ENCODE data around the gene RICTOR. TPM values are rescaled to one million over a fixed set of nuclear protein-coding genes. Genes with fewer than 3 reads are reported as not detected.

Gene RICTOR
- total RNA-seq, 1 donor from 2014 or later: 23.6 TPM

DNA sequence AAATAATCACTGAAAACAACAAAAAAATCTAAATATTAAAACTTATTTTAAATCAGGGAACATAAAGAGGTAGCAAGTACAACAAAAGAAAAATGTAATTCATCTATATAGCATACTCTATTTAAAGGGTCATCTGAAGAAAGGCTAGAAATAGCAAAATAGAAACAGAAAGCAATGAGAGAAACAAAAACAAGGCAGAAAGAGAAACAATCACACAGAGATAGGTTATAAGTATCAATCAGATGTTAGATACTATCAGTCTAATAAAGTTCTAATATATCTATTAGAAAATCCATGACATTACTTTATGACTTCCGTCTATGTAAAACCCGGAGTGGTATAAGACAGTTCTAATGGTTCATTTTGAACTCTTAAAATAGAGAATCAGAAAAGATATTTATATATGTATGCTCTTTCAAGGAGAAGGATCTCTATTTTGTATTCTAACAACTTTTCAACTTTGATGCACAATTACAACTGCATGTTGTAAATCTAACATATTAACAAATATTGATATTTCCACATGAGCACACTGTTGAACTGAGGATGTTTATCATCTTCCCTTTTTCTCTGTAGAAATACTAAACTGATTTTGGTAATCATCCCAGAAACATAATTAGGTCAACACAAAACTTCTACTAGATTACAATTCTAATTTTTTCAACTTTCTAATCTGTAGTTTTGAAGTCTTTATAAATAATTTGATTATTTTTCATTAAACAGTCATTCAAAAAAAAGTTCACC is 15.8 kb downstream of the RICTOR start:
- Mint-ChIP-seq H3K27ac (ENCODE audit: unreplicated experiment) (peak overlapping the region; percentile 0), H3K9me3 (ENCODE audit: low read depth) (no peaks in the 10 kb centered on the region), H3K4me3 (ENCODE audit: unreplicated experiment) (no peak overlapping the region), H3K27me3 (ENCODE audit: low read depth) (no peaks in the 10 kb centered on the region), H3K36me3 (ENCODE audit: low read depth) (no peaks in the 10 kb centered on the region), H3K4me1 (ENCODE audit: low read depth) (peaks cover 19% of the 10 kb centered on the region)
- TF ChIP-seq, protein P1, sequence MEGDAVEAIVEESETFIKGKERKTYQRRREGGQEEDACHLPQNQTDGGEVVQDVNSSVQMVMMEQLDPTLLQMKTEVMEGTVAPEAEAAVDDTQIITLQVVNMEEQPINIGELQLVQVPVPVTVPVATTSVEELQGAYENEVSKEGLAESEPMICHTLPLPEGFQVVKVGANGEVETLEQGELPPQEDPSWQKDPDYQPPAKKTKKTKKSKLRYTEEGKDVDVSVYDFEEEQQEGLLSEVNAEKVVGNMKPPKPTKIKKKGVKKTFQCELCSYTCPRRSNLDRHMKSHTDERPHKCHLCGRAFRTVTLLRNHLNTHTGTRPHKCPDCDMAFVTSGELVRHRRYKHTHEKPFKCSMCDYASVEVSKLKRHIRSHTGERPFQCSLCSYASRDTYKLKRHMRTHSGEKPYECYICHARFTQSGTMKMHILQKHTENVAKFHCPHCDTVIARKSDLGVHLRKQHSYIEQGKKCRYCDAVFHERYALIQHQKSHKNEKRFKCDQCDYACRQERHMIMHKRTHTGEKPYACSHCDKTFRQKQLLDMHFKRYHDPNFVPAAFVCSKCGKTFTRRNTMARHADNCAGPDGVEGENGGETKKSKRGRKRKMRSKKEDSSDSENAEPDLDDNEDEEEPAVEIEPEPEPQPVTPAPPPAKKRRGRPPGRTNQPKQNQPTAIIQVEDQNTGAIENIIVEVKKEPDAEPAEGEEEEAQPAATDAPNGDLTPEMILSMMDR (IDR thresholded peaks at IDR 0.05): no peak
- DNase-seq (ENCODE audit: low spot score): no peak

DNA sequence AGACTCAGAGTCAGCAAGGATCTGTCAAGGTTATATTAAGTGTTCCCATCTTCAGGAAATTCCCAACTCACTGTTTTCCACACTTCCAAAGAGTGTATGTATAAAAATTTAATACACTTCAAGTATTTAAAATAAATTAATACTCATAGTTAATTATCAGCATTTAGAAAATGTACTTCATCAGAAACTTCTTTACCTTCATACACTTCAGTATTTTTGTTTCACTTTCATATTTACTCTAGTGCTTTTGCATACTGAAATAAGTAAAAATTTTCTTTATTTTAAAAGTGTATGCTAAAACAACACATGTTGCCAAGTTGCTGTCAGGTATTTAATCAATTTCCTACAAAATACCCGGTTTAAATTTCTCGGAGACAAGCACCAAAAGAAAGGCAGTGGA is 16.5 kb downstream of the RICTOR start:
- no peaks in the 10 kb centered on the region for H3K27me3 Mint-ChIP-seq (ENCODE audit: low read depth)
- no peak for DNase-seq (ENCODE audit: low spot score)
- TF ChIP-seq, protein P1 (IDR thresholded peaks at IDR 0.05): no peak
- H3K4me1 Mint-ChIP-seq (ENCODE audit: low read depth): peaks cover 12% of the 10 kb centered on the region
- peak overlapping the region; percentile 0 for H3K27ac Mint-ChIP-seq (ENCODE audit: unreplicated experiment)
- H3K4me3 Mint-ChIP-seq (ENCODE audit: unreplicated experiment): peak overlapping the region; percentile 4
- H3K36me3 Mint-ChIP-seq (ENCODE audit: low read depth): no peaks in the 10 kb centered on the region
- H3K9me3 Mint-ChIP-seq (ENCODE audit: low read depth): no peaks in the 10 kb centered on the region

DNA sequence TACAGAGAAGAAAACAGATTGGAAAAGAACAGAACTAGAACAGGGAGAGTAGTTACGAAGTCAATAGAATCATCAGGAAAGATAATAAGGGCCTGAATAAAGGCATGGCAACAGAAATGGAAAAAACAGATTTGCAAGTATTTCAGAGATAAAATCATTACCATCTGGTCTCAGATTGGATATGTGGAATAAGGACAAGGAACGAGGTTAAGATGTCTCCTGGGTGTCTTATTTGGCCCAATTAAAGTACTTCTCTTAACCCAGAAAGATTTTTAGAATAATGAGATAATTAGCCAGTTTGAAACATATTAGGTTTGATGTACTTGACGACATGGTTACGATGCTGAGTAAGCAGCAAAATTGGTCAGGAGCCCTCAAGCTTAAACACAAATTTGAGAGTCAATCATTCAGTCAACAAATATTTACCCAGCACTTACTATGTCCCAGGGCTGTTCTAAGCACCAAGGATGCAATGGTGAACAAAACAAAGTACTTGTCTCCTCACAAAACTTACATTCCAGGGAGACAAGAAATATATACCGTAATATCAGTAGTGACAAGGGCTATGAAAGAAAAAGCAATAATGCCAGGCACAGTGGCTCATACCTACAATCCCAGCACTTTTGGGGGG is 18.3 kb downstream of the RICTOR start:
- DNase-seq (ENCODE audit: low spot score): no peak
- no peaks in the 10 kb centered on the region for H3K27me3 Mint-ChIP-seq (ENCODE audit: low read depth)
- no peaks in the 10 kb centered on the region for H3K36me3 Mint-ChIP-seq (ENCODE audit: low read depth)
- TF ChIP-seq, protein P1 (IDR thresholded peaks at IDR 0.05): no peak
- peaks cover 10% of the 10 kb centered on the region for H3K4me1 Mint-ChIP-seq (ENCODE audit: low read depth)
- H3K27ac Mint-ChIP-seq (ENCODE audit: unreplicated experiment): no peak overlapping the region
- H3K9me3 Mint-ChIP-seq (ENCODE audit: low read depth): no peaks in the 10 kb centered on the region
- no peak overlapping the region for H3K4me3 Mint-ChIP-seq (ENCODE audit: unreplicated experiment)

DNA sequence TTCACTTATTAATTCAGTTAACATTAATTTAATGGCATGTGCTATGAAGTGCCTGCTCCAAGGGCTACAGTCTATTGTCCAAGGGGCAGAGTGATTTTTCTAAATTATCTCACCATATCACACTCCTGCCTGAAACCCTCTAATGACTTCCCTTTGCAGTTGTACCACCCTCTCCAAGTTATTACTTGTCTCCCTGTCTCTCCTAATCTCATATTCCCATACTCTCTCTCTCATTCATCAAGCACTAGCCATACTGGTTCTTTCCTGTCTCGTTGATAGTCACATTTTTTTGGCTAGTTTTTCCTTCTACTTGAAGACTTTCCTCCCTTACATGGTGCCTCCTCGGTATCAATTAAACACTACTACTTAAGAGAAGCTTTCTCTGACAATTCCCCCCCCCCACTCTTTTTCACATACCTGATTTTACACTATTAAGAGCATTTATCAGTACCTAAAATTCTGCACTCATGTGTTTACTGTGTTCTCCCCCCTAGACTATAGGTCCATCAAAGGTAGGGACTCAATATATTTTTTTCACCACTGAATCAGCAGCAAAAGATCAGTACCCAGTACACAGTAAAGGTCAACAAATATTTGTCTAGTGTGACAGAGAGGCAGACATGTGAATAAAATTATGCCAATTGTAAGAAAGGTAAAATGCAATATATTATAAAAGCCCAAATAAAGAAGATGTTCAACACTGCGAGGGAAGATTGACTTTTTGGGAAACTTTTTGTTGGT is 19.0 kb downstream of the RICTOR start:
- TF ChIP-seq, protein P1 (IDR thresholded peaks at IDR 0.05): no peak
- no peak overlapping the region for H3K27ac Mint-ChIP-seq (ENCODE audit: unreplicated experiment)
- H3K27me3 Mint-ChIP-seq (ENCODE audit: low read depth): no peaks in the 10 kb centered on the region
- DNase-seq (ENCODE audit: low spot score): no peak
- H3K4me1 Mint-ChIP-seq (ENCODE audit: low read depth): peaks cover 10% of the 10 kb centered on the region
- H3K4me3 Mint-ChIP-seq (ENCODE audit: unreplicated experiment): no peak overlapping the region
- H3K36me3 Mint-ChIP-seq (ENCODE audit: low read depth): no peaks in the 10 kb centered on the region
- H3K9me3 Mint-ChIP-seq (ENCODE audit: low read depth): no peaks in the 10 kb centered on the region

DNA sequence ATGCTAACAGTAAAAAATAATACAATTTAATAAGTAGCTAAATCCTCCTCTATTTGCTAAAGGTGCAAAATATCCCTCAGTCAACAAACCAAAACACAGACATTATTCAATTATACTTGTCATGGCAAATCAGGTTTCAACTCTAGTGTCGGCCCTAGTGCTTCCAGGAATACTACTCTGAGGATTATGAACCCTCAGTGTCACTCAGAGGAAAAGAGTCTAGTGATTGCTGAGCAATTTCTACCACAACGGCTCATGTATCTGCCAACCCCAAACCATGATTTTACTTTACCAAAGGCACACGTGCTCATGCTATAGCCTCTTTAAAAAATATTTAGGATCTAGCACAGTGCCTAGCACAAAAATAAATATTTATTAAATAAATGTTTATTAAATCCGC is 21.0 kb downstream of the RICTOR start:
- Mint-ChIP-seq H3K27ac (ENCODE audit: unreplicated experiment) (no peak overlapping the region), H3K4me3 (ENCODE audit: unreplicated experiment) (no peak overlapping the region), H3K4me1 (ENCODE audit: low read depth) (peaks cover 13% of the 10 kb centered on the region), H3K9me3 (ENCODE audit: low read depth) (no peaks in the 10 kb centered on the region), H3K36me3 (ENCODE audit: low read depth) (no peaks in the 10 kb centered on the region), H3K27me3 (ENCODE audit: low read depth) (no peaks in the 10 kb centered on the region)
- TF ChIP-seq, protein P1 (IDR thresholded peaks at IDR 0.05): no peak
- no peak for DNase-seq (ENCODE audit: low spot score)

Measured in chondrocyte (in vitro differentiated cells).